Measurements from ENCODE around the gene COMMD2.

COMMD2 gene

DNA sequence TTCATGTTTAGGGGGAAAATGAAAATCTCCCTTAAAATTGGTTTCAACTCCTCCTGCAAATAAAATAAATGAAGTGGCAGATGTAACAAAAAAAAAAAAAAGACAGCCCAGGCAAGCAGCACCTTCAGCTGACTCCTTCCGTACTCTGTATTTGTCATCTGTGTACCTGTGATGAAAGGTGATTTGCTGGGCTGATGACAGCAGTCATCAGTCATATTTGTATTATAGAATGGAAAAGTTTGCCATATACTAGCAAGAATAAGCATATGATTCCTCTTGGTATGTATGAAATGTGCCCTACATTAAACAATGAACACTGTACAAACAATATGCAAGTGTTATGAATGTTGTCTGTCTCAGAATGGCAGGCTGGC lies 50.3 kb downstream of the COMMD2 start:
- no peak for DNase-seq

DNA sequence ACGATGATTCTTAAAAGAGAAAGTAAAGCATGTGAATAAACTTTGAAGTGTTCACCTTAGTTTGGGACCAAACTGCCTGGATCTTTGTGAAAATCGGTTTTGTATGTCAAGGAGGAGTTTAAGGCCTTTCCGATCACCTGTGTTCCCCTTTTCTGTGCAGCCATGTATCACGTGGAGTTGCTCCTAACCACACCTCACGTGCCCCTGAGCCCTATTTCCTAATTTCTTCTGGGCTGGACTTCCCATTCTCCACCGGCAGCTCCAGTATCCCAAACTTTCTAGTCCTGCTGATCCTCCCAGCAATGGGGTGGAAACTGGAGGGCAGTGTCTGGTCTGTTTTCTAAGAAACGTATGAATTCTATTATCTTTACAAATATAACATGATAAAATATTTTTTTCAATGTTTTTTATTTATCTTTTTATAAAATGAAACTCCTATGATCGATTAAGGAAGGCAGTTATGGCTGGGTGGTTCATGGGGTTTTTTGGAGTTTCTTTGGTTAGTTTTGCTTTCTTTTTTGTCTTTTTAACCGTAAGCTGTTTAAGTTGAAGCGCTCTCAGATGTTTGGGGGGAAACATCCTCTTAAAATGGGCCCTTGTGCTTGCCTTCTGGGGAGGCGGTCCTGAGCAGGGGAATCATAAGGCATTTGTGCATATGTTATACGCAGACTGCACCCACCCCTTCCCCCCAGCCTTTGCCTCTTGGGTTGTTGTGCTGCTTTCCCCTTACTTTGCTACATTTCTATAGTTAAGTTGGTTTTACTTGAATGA lies 50.9 kb downstream of the COMMD2 start:
- DNase-seq = no peak

Data from NCI-H1417 (cell line).